GM13976 (cell line): ENCODE data around the gene EIF1B.

Experiments used
- DNase-seq: peaks from one replicate; pipeline ENCODE4 v3.0.0; 2012; ENCODE audit warnings: low spot score
- in situ Hi-C: fragments of 300-500 bp; cut with MboI; formaldehyde crosslinking; loops from one replicate; pipeline ENCODE4 v1.12.0; 2022; ENCODE audit warnings: low sequenced_read_pairs, mixed read lengths, inconsistent platforms; ENCODE audit not compliant: unreplicated experiment
- TF ChIP-seq, protein P1 (sequence below): IDR thresholded peaks from 2 replicates; pipeline ENCODE4 v1.5.1; 2012; ENCODE audit warnings: borderline replicate concordance, mild to moderate bottlenecking; ENCODE audit not compliant: insufficient read depth; ENCODE audit errors: extremely low read depth, missing control alignments, control extremely low read depth

The EIF1B gene

DNA sequence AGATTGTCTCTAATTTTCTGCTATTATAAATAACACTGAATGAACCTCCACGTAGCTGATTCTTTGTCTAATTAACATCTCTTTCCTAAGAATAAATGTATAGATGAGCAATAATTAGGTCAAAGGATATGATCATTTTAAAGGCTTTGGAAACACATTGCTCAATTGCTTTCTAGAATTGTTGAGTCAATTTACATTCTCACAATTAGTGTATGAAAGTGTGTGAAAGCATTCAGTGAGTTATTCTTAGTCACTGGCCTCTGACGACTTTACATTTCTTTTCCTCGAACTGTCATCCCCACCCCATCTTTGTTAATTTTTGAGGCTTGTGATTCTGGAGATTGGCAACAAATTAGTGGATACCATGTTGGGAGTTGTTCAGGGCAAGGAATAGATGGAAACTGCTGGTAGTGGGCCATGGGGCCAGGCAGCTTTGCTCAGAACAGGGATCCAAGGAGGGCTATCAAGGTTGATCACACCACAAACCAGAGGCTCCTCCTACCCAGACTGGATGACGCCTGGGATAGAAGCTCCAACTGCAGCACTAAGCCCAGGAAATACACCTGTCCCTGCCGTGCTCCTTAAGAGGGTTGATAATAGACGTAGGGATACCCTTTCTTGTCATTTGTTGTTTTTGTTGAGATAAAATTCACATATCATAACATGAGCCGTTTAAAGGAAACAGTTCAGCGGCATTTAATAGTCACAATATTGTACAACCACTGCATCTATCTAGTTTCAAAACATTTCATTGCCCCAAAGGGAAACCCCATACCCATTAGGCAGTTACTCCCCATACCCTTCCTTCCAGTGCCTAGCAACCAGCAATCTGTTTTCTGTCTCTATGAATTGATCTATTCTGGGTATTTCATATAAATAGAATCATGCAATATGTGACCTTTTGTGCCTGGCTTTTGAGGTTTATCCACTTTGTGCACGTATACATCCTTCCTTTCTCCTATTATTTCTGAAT lies 27.9 kb downstream of the EIF1B start:
- in situ Hi-C loops, result loop anchor here (25.0 kb wide), 2 partner anchors 250 to 1525 kb away; no protein-coding TSS in a partner anchor
- TF ChIP-seq, protein P1, sequence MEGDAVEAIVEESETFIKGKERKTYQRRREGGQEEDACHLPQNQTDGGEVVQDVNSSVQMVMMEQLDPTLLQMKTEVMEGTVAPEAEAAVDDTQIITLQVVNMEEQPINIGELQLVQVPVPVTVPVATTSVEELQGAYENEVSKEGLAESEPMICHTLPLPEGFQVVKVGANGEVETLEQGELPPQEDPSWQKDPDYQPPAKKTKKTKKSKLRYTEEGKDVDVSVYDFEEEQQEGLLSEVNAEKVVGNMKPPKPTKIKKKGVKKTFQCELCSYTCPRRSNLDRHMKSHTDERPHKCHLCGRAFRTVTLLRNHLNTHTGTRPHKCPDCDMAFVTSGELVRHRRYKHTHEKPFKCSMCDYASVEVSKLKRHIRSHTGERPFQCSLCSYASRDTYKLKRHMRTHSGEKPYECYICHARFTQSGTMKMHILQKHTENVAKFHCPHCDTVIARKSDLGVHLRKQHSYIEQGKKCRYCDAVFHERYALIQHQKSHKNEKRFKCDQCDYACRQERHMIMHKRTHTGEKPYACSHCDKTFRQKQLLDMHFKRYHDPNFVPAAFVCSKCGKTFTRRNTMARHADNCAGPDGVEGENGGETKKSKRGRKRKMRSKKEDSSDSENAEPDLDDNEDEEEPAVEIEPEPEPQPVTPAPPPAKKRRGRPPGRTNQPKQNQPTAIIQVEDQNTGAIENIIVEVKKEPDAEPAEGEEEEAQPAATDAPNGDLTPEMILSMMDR, result no peak
- peak; percentile 41 for DNase-seq

DNA sequence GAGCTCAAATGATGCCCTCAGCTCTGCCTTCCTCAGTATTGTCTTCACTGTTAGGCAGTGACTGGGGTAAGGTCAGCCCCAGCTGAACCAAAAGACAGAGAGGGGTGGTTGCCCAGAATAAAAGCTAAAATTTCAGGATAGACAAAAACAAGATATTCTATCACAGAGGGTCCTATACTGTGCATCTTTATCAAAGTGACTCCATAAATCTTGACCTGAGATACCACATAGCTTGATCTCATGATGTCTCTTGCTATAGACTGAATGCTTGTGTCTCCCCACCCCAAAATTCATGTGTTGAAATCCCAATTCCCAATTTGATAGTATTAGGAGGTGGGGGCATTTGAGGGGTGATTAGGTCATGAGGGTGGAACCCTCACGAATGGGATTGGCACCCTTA lies 30.4 kb downstream of the EIF1B start:
- in situ Hi-C loops, result loop anchor here (25.0 kb wide), 2 partner anchors 247 to 1522 kb away; no protein-coding TSS in a partner anchor
- no peak for DNase-seq

DNA sequence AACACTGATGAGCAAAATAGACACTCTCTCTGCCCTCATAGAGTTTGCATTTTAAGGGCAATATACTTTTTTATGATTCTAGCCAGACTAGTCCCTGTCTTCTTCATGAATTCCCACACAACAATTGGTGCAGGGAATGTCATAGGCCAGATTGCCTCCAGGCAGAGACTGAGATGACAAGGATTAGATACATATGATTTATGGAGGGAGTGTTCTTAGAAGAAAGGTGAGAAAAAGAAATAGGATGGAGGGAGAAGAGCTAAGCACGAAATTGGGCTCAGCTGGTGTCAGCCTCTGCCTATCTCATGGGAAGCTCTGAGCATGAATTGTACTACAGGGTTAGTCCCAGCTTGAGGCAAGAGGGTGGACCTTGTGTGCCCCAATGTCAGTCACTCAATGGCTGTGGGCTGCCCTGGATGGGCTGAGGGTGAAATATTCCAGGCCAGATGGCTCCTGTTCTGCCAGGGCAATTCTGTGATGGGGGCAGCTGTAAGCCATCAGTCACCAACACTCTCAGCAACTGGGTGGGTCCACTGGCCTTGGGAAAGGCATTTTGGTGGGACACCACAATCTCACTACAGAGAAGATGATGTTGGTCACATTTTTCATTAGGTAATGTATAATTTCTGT lies 31.1 kb downstream of the EIF1B start:
- in situ Hi-C loops, result loop anchor here (25.0 kb wide), 2 partner anchors 247 to 1522 kb away; no protein-coding TSS in a partner anchor
- no peak for DNase-seq
- TF ChIP-seq, protein P1, result no peak

More for the DNA sequence above, 30.4 kb downstream of the EIF1B start:
- TF ChIP-seq, protein P1, result no peak

DNA sequence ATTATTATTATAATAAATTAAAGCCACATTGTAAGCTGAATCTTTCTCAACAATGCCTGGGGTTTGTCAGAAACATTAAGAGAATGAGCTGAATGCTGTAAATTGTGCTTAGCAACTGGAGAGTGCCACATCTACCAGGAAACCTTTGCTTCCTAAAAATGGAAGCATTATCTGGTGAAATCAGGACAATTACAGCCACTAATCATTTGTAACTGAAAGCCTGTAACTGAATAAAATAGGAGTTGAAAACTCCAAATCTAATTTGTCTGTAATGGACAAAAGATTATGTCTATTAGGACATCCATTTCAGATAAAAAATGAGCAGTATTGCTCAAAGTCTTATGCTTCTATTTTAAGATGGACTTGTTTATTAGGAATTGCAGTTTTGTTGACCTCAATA lies 32.2 kb downstream of the EIF1B start:
- no peak for DNase-seq
- in situ Hi-C loops, result loop anchor here (25.0 kb wide), 2 partner anchors 246 to 1521 kb away; no protein-coding TSS in a partner anchor
- TF ChIP-seq, protein P1, result no peak

DNA sequence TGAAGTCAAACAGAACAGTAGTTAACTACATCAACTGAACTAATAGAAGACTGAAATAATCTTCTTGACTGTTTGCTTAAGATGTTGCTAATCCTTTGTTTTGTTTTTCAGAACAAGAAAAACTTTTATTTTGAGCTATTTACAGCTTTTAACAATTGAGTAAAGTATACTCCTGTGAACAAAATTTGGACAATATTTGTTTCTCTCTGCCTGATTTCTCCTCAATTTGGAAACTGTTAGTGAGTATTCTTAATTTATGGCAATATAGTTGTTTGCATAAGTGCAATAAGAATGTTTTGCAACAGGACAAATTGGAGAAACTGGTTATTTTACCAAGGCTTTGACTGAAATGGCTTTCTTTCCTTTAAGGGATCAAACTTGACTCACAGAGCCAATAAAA lies 41.0 kb downstream of the EIF1B start:
- DNase-seq, result no peak
- in situ Hi-C loops, result no loop called here
- TF ChIP-seq, protein P1, result no peak

DNA sequence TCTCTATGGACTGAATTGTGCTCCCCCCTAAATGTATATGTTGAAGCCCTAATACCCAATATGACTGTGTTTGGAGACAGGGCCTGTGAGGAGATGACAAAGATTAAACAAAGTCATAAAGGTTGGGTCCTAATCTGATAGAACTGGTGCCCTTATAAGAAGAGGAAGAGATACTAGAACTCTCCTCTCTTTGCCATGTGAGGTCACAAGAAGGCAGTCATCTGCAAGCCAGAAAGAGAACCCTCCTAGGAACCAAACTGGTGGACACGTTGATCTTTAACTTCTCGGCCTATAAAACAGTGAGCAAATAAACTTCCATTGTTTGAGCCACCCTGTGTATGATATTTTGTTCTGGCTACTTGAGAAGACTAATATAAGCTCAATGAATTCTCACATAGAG lies 45.9 kb downstream of the EIF1B start:
- in situ Hi-C loops, result no loop called here
- TF ChIP-seq, protein P1, result no peak
- no peak for DNase-seq
